Activated CD8-positive, alpha-beta T cell treated with anti-CD3 and anti-CD28 coated beads for 36 hours (primary cell): ENCODE results near the gene CD86. TPM values are rescaled to one million over a fixed set of nuclear protein-coding genes. Genes with fewer than 3 reads are reported as not detected.

Experiments used
- ATAC-seq: fragments of 200-7000 bp; cut with Tn5 transposase; one replicate; pipeline ENCODE4 v1.10.0; 2021; ENCODE audit warnings: mild to moderate bottlenecking, moderate library complexity
- CTCF ChIA-PET: fragments of 350-600 bp; sonication (Branson Sonifier 250); formaldehyde crosslinking; loops from one replicate; lab custom pipeline; 2021; ENCODE audit warnings: antibody characterized with exemption; lab: Charles Lee
- POLR2A ChIA-PET: fragments of 350-600 bp; sonication (Branson Sonifier 250); formaldehyde crosslinking; loops from one replicate; lab custom pipeline; 2021; ENCODE audit warnings: antibody characterized with exemption; lab: Charles Lee
- DNase-seq: peaks from one replicate; pipeline ENCODE4 v3.0.0-alpha.2; 2020
- H3K27ac Mint-ChIP-seq: one replicate; pipeline ENCODE4 v1.8.0; 2021; ENCODE audit warnings: mild to moderate bottlenecking, mixed read lengths
- H3K27me3 Mint-ChIP-seq: one replicate; pipeline ENCODE4 v1.8.0; 2021; ENCODE audit warnings: mixed read lengths
- H3K36me3 Mint-ChIP-seq: one replicate; pipeline ENCODE4 v1.8.0; 2021; ENCODE audit warnings: low read depth, mixed read lengths
- H3K4me1 Mint-ChIP-seq: one replicate; pipeline ENCODE4 v1.8.0; 2021; ENCODE audit warnings: low read depth, mixed read lengths
- H3K4me3 Mint-ChIP-seq: one replicate; pipeline ENCODE4 v1.8.0; 2021; ENCODE audit warnings: mild to moderate bottlenecking, moderate library complexity, mixed read lengths
- H3K9me3 Mint-ChIP-seq: one replicate; pipeline ENCODE4 v1.8.0; 2021; ENCODE audit warnings: mixed read lengths
- intact Hi-C: fragments of 100-400 bp; cut with micrococcal nuclease; formaldehyde crosslinking; loops from one replicate; pipeline ENCODE4 v1.10.0; 2022
- total RNA-seq, 2 experiments: library from RNA; stranded (reverse); gene quantifications; one replicate each; pipeline ENCODE4 v1.2.3, GENCODE V29; 2021
- TF ChIP-seq, protein P1 (sequence below): fragments of 200-600 bp; IDR thresholded peaks from one replicate; pipeline ENCODE4 v1.8.0; 2022; ENCODE audit warnings: antibody characterized with exemption, mild to moderate bottlenecking

The CD86 gene
- total RNA-seq, 2 experiments from 2014 or later, result 0.43 to 0.52 TPM

GRCh38 chr3:122167630-122168029 lies 112.5 kb downstream of the CD86 start:
- POLR2A ChIA-PET, result no interaction called here
- Mint-ChIP-seq H3K27ac (no peak overlapping the region), H3K27me3 (peaks cover 14% of the 10 kb centered on the region), H3K4me1 (no peaks in the 10 kb centered on the region), H3K9me3 (no peaks in the 10 kb centered on the region), H3K36me3 (no peaks in the 10 kb centered on the region), H3K4me3 (no peak overlapping the region)
- CTCF ChIA-PET, result no interaction called here
- intact Hi-C loops, result no loop called here
- ATAC-seq (no peak), DNase-seq (no peak)
- TF ChIP-seq, protein P1, sequence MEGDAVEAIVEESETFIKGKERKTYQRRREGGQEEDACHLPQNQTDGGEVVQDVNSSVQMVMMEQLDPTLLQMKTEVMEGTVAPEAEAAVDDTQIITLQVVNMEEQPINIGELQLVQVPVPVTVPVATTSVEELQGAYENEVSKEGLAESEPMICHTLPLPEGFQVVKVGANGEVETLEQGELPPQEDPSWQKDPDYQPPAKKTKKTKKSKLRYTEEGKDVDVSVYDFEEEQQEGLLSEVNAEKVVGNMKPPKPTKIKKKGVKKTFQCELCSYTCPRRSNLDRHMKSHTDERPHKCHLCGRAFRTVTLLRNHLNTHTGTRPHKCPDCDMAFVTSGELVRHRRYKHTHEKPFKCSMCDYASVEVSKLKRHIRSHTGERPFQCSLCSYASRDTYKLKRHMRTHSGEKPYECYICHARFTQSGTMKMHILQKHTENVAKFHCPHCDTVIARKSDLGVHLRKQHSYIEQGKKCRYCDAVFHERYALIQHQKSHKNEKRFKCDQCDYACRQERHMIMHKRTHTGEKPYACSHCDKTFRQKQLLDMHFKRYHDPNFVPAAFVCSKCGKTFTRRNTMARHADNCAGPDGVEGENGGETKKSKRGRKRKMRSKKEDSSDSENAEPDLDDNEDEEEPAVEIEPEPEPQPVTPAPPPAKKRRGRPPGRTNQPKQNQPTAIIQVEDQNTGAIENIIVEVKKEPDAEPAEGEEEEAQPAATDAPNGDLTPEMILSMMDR, result no peak

DNA sequence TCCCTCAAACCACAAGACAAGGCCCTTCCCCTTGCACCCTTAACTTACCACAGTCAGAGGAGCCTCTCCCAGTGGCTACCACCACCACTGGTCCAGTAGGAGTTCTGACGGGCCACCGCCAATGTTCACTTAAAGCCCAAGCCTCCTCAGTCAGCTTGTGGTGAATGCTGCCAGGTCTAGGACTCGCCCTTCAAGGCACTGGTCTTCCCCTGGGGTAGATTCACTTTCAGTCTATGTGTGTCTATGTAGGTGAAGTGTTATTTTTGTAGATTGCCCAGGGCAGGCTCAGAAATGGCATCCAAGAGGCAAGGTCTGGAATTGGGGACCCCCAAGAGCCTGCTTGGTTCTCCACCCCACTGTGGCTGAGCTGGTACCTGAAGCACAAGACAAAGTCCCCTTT lies 112.9 kb downstream of the CD86 start:
- Mint-ChIP-seq H3K27ac (no peak overlapping the region), H3K4me1 (no peaks in the 10 kb centered on the region), H3K27me3 (peaks cover 16% of the 10 kb centered on the region), H3K9me3 (no peaks in the 10 kb centered on the region), H3K4me3 (no peak overlapping the region), H3K36me3 (no peaks in the 10 kb centered on the region)
- CTCF ChIA-PET, result no interaction called here
- TF ChIP-seq, protein P1, result no peak
- intact Hi-C loops, result no loop called here
- no peak for ATAC-seq
- DNase-seq, result no peak
- POLR2A ChIA-PET, result no interaction called here

- Mint-ChIP-seq H3K27me3 (peaks cover 22% of the 10 kb centered on the region), H3K4me3 (no peak overlapping the region), H3K4me1 (no peaks in the 10 kb centered on the region), H3K36me3 (no peaks in the 10 kb centered on the region), H3K9me3 (no peaks in the 10 kb centered on the region), H3K27ac (no peak overlapping the region)
- CTCF ChIA-PET, result no interaction called here
- ATAC-seq (no peak), DNase-seq (no peak)
- intact Hi-C loops, result no loop called here
- TF ChIP-seq, protein P1, result no peak
- POLR2A ChIA-PET, result no interaction called here
Observed at GRCh38 chr3:122169911-122170310, 114.7 kb downstream of the CD86 start.

Other genes starting within 250 kb of the CD86 start
- gene IQCB1, start 220.3 kb upstream of the CD86 start, total RNA-seq, result 10 to 100 TPM; 45.4 to 51.6 TPM
- 10 to 100 TPM; 13.4 to 14.4 TPM for gene EAF2, start 220.2 kb upstream of the CD86 start, total RNA-seq
- gene SLC15A2, start 161.0 kb upstream of the CD86 start, total RNA-seq, result 1 to 10 TPM; 1.7 TPM
- gene ILDR1, start 33.1 kb upstream of the CD86 start, total RNA-seq, result not detected
- gene CASR, start 128.3 kb downstream of the CD86 start, total RNA-seq, result not detected